GM18858 (cell line): ENCODE results near the gene DAPL1.
"Not testable (repeated sequence)": the region's sequence is repeated elsewhere in the genome, so short reads cannot be mapped to it uniquely, and the experiment has no call there.

Experiments
- ATAC-seq: cut with Tn5 transposase; IDR thresholded peaks from one replicate; pipeline ENCODE4 v1.9.1; 2021; ENCODE audit not compliant: unreplicated experiment

DAPL1 gene

DNA sequence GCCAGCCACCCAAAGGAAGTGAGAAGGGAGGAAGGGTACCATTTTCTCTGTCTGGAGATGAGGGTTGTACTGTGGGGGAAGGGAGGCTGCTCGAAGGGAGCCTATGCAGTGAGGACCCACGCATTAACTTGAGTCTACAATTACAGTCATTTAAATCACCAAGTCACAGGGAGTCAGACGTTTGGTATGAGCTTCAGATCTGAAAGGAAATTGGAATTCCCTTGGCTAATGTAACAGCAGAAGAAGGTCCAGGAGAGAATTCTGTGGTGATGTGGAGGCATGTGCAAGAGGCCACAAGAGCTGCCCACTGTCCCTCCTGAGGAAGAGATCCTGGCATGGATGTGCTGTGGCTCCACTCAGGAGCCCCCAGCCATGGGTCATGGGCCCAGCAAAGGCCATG lies 22.5 kb downstream of the DAPL1 start:
- no peak for ATAC-seq

DNA sequence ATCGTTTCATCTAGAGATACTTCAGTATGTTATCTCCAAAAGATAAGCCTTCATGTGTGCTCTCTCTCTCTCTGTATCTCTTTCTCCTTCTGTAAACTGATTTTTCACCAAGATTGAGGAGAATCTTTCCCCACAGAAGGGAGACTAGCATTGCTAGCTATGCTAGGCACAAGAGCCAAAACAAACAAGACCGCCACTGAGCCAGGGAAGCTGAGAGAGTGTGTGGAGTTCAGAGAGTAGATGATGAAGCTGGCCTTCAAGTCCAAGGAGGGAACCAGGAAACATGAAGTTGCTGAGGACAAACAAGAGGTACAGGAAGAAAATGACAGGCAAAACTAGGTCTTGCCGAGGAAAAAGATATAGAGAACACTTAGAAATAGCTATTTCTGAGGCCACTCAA lies 23.4 kb downstream of the DAPL1 start:
- ATAC-seq: no peak

DNA sequence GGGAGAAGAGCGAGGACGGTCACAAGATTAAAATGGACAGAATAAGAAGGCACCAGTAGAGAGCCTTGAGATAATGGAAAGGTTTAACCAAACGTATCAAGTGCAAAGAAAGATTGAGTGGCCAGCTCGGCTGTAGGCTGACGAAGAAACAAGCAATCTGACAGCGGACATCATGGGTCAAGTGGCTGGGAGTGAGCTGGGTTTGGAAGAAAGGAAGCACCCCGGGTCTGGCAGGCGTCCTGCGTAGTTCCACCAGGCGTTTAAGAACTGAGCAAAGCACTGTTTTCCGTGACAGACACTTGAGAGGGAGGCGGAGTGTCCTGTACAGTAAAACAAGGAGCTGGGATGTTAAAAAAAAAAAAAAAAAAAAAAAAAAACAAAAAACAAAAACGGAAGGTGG lies 27.1 kb downstream of the DAPL1 start:
- no peak for ATAC-seq

DNA sequence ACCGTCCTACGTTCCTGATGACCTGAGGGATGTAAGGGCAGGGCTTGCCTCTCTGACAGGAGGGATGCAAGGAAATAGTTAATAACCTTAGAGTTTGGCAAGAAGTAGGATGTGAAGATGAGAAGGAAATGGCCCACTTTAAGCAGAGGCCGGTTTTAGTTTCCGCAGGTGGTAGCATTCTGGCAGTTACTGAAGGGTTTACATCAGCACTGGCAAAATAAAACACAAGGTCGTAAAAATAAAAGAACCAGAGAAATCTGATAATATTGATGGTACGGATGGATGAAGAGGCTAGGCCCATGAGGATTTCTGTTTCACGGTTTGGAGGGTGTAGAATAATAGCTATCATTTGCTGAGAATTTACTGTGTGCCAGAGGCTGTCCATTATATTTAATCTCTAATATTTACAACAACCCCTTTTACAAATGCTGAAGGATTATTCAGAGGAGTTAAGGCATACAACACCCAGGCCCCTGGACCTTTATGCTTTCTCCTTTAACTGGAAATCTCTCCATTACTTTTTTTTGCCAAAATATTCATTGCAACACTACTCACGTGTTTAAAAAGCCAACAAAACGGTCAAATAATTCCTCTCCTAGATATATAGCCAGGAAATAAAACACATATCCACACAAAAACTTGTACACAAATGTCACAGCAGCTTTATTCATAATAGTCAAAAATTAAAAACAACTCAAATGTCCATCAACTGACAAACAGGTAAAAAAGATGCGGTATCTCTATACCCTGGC lies 28.5 kb downstream of the DAPL1 start:
- no peak for ATAC-seq

DNA sequence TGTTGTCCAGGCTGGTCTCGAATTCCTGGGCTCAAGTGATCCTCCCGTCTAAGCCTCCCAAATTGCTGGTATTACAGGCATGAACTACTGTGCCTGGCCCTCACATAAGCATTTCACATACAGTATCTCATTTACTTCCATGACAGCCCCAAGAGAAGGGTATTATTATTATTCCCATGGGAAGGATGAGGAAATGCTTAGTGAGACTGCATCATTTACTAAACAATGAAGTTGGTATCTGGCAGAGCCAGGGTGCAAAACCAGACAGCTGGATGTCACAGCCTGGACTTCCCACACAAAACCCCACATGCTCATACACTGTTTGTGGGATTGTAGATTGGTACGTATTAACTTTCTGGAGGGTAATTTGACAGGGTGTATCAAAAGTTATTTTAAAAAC lies 29.9 kb downstream of the DAPL1 start:
- ATAC-seq: no peak

DNA sequence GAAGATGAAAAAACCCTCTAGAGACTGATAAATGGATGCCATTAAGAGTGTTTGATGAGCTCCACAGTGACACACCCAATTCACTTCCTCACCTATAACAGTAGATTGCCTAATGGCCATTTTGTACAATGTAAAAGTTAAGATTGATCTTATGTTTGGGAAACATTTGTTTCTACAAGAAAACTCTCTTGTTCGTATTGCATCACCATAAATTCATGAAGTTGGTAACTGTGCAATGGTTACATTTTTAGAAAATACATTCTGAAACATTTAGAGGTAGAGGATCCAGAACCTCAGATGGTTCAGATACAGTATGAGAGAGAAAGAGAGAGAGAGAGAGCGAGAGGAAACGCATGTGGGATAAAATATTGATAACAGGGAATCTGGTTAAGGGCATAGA lies 31.8 kb downstream of the DAPL1 start:
- ATAC-seq: no peak

DNA sequence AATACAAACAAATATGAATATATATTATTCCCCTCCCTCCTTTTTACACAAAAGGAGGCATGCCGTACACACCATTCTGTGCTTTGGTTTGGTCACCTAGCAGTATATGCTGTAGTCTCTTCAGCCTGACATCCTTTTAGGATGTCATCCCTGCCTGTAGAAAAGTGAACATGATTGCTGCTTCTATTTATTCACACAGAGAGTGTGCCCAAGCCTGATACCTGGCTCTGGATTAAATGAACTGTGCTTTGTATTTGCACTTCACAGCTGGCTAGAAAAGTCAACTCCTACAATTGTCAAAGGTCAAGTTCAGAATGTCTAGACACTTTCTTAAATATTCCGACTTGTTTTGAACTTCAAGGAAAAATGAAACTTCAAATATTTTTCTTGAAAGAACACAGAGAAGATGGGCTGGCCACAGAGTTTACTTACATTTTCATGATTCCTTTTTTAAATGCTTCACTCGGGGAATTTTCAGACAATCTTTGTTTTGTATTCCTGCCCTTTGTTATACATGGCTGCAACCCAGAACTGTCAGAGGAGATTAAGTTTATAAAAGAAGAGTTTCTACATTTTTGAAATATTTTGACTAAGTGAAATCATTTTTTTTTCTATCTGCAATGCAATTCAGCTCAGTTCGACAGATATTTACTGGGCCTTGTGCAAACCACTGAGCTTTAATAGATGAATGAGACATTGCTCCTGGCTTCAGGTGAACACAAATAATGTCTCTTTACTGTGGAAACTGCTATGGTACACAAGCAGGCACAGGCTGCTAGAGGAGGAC lies 33.5 kb downstream of the DAPL1 start:
- ATAC-seq: no peak

DNA sequence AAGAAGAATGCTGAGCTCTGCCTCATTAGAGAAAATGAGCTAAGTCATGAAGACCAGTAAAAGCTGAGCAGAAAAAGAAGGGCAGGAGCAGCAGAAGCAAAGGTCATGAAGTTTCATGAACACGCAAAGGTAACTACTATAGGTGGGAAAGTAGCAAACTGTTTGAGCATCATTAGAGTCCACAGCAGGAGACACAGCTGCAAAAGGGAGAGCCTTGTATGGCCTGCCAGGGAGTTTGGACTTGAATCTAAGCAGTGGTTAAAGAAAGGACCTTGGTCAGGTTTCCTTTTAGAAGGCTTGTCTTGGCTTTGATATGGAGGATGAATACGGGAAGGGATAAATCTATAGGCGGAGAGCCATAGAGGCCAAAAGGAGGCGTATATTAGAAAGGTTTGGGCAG lies 34.0 kb downstream of the DAPL1 start:
- no peak for ATAC-seq

DNA sequence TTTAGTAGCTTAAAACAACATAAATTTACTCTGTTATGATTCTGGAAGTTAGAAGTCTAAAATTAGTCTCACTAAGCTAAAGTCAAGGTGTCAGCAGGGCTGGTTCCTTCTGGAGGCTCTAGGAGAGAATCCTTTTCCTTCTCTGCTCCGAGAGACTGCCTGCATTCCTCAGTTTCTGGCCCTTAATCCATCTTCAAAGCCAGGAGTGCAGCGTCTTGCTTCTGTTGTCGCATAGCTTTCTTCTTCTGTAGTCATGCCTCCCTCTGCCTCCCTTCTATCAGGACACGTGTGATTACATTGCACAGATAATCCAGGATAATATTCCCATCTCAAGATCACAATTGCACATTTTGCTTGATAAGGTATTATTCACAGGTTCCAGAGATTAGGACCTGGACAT lies 35.1 kb downstream of the DAPL1 start:
- ATAC-seq: no peak

DNA sequence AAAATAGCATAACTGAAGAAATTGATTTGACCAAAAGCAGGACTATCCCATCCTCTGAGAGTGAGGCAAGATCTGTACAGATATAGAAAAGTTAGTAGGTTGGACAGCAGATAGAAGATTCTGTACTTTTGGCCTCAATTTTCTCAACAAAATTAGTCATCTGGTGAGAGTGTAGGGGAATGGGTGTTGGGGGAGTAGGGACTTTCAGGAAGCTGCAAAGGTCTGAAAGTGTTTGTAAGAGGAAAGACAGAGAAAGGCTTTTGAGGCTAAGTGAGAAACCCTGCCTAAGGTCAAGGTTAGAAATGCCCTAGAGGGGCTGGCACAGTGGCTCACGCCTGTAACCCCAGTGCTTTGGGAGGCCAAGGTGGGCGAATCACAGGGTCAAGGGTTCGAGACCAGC lies 40.3 kb downstream of the DAPL1 start:
- no peak for ATAC-seq

DNA sequence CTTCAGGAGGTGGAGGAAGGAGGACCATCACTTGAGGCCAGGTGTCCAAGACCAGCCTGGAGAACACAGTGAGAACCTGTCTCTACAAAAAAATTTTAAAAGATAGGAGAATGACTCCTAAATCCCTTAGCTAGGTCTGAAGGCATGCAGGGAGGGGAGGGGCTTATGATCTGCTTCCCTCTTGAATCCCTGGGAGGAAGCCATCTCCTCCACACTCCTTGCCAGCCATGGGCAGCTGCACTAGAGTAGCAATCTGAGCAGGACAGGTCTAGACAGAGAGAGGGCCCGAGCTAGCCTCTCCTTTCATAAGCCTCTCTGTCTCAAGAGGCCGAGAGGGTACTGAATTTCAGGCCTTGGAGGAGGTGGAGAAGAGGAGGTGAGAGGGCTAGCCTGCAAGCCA lies 42.5 kb downstream of the DAPL1 start:
- no peak for ATAC-seq

DNA sequence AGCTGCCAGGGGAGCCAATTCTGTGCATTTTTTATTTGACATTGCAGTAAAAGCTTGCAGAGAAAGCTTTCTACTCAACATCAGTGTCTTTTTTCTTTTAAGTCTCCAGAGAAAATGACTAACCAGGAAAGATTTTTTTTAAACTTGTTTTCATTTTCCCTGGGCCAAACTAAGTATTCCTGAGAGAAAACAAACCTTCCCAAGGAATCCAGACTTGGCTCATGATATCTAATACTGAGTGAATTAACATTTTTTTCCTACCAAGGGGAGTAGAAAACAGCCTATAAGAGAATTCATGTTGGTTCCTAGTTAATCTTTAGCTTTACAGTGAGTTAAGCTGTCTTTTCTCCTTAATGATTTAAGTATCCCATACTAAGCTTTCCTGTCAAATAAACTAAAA lies 46.7 kb downstream of the DAPL1 start:
- no peak for ATAC-seq

DNA sequence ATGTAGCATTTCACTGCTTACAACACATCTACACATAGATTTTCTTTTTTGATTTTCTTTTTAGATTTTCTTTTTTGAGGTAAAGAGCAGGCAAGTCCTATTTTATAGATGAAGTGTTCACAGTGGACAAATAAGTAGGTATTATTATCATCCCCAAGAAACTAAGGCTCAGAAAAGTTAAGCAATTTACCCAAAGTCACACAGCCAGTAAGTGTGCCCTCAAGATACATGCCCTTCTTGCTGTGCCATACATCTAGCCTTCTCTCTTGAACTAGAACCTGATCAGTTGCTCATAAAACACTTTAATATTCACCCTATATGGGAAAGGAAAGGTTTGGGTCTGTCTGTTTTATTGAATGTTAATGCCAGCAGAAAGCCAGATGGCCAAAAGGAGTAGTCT lies 50.3 kb downstream of the DAPL1 start:
- no peak for ATAC-seq

DNA sequence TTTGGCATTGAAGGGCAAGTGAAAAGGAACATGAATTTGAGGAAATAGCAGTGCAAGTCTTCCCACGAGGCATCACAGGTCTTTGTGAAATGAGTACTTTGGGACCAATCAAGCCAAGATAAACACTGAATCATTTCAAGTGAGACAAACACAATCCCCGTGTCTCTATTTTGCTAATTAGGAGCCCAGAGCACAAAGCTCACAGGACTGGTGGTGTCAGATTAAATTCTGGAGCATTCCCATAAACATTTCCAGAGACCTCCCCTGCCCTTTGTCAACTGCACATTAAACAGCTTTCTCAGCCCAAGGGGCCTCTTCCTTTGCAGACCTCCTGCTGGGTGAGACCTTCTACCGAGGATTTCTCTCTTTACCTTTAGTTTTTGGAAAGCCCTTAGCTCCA lies 50.7 kb downstream of the DAPL1 start:
- ATAC-seq: no peak

DNA sequence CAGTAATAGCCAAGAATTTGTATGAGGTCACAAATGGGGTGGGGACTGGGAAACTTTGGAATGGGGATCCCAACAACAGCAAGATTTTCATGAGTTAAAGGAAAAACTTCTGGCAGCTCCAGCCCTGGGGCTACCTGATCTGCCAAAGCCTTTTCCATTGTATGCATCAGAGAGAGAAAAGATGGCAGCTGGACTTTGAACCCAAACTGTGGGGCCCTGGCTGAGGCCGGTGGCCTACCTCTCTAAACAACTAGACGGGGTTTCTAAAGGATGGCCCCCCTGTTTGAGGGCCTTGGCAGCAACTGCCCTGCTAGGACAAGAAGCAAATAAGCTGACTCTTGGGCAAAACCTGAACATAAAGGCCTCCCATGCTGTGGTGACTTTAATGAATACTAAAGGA lies 52.4 kb downstream of the DAPL1 start:
- ATAC-seq: not testable (repeated sequence)

DNA sequence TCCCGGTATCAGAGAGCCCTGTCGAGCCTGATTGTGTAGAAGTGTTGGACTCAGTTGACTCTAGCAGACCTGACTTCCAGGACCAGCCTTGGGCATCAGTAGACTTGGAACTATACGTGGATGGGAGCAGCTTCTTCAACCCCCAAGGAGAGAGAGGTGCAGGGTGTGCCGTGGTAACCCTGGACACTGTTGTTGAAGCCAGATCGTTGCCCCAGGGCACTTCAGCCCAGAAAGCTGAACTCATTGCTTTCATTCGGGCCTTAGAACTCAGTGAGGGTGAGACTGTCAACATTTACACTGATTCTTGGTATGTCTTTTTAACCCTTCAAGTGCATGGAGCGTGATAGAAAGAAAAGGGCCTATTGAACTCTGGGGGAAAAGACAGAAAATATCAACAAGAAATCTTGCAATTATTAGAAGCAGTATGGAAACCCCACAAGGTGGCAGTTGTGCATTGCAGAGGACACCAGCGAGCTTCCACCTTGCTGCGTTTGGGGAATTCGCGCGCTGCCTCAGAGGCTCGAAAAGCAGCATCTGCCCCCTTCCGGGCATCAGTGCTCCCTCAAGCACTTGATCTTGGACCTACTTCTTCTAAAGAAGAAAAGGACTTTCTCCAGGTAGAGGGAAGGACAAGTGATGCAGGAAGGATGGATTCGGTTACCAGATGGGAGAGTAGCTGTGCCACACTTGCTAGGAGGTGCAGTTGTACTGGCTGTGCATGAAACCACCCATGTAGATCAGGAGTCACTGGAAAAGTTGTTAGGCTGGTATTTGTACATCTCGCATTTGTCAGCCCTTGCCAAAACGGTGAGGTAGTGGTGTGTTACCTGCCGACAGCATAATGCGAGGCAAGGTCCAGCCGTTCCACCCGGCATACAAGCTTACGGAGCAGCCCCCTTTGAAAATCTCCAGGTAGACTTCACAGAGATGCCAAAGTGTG lies 53.2 kb downstream of the DAPL1 start:
- ATAC-seq: not testable (repeated sequence)

DNA sequence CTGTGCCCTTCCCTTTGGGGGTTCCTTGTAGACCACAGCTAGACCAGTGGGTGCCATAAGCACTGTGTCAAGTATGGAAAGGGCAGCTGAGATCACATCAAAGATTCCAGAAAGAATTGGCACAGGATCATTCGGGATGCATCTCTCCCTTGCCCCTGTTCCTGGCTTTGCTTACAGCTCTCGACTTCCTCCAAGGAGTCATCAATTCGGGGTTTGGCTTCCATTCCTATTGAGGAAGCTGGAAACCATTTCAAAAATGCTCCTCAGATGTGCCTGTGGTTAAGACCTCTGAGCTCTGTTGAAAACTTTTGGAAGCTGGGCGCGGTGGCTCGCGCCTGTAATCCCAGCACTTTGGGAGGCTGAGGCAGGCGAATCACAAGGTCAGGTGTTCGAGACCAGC lies 65.1 kb downstream of the DAPL1 start:
- ATAC-seq: not testable (repeated sequence)

DNA sequence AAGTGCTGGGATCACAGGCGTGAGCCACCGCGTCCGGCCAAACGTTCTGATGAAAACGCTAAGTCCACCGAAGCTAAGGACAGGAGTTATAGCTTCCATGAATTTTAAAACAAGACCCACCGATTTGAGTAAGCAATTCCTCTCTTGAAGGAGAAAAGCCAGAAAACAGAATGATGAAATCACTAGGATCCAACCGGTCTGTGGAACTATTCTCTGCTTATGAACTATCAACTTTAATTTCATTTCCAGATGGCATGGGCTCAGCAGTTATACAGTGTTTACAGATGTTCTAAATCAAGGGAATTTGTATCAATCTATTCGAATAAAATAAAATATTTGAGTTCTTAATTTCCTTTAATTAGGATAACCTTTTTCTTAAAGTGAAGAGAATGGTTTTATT lies 66.5 kb downstream of the DAPL1 start:
- ATAC-seq: not testable (repeated sequence)

DNA sequence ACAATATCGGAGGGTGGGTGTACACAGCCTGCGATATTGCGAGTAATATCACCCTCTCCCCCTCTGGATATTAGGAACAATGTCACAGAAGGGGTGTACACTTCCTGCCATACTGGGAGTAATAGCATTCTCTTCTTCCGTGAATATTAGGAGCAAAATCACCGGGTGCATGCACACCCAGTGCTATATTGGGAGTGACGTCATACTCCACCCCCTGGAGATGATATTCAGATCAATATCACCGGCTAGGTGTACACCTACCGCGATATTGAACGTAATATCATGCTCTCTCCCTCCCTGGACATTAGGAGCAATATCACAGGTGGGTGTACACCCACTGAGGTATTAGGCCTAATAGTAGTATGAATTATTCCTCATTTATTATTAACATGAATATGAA lies 70.4 kb downstream of the DAPL1 start:
- ATAC-seq: not testable (repeated sequence)
